K562 (cell line): ENCODE measurements around the gene HOXA2. TPM values are rescaled to one million over a fixed set of nuclear protein-coding genes. Genes with fewer than 3 reads are reported as not detected.

Source experiments
- ATAC-seq: fragments of 200-7000 bp; cut with Tn5 transposase; 3 replicates; pipeline ENCODE4 v1.9.1; 2020; ENCODE audit warnings: moderate library complexity
- BruUV-seq: library from RNA; stranded (reverse); fragments of 400-500 nt; replicated peaks from 2 replicates; lab custom pipeline; 2021; lab: Mats Ljungman, UMichigan
- CTCF ChIA-PET: fragments of 300-600 bp; formaldehyde crosslinking; extraction: SDS; loops from one replicate; lab custom pipeline; 2021; ENCODE audit warnings: low intra/inter-chr PET ratio; lab: Yijun Ruan, JAX
- POLR2A ChIA-PET: fragments of 300-600, 350-650 bp; sonication (Branson Sonifier 250); formaldehyde crosslinking; extraction: SDS; loops from one replicate; lab custom pipeline; 2021; ENCODE audit warnings: antibody characterized with exemption, inconsistent platforms; lab: Yijun Ruan, JAX
- DNase-seq, 4 experiments: peaks; one replicate each; pipeline versions ENCODE4 v3.0.0 to v3.0.0-alpha.2; 2011 to 2018; ENCODE audit warnings: low spot score in 3 of 4, mixed read lengths in 3 of 4; ENCODE audit errors: extremely low read depth in 1 of 4
- FAIRE-seq: peaks from 2 replicates; lab custom pipeline; 2011; peaks lifted over from hg19 to GRCh38; lab: Jason Lieb, UNC
- H2AFZ ChIP-seq: 2 replicates; pipeline ENCODE4 v1.6.0; 2011; ENCODE audit warnings: low read depth, low read length, control low read depth, inconsistent platforms
- H3K27ac ChIP-seq: fragments of 200-600 bp; 3 replicates; pipeline ENCODE4 v1.8.0; 2011; ENCODE audit warnings: low read depth, mild to moderate bottlenecking, control low read depth, inconsistent platforms, low read length, moderate library complexity, mixed read lengths; ENCODE audit errors: extremely low read depth
- H3K27me3 ChIP-seq, 2 experiments: fragments of 300-600 bp in 1 of 2; 2 replicates in 1 of 2; 3 replicates in 1 of 2; pipeline versions ENCODE4 v1.6.0 to v1.8.0; 2011; ENCODE audit warnings: inconsistent platforms in 2 of 2, low read length in 2 of 2, mild to moderate bottlenecking in 1 of 2, mixed read lengths in 1 of 2, moderate library complexity in 1 of 2; ENCODE audit not compliant: control insufficient read depth in 2 of 2, insufficient read depth in 2 of 2
- H3K36me3 ChIP-seq: fragments of 300-600 bp; 3 replicates; pipeline ENCODE4 v1.8.0; 2011; ENCODE audit warnings: mild to moderate bottlenecking, low read length, inconsistent platforms; ENCODE audit not compliant: control insufficient read depth, insufficient read depth
- H3K4me1 ChIP-seq, 2 experiments: fragments of 200-600 bp in 1 of 2; replicated peaks in 1 of 2; 2 replicates in 1 of 2; 3 replicates in 1 of 2; pipeline versions ENCODE4 v1.5.1 to v1.8.0; 2011; ENCODE audit warnings: inconsistent platforms in 2 of 2, low read length in 2 of 2, mild to moderate bottlenecking in 1 of 2, mixed read lengths in 1 of 2, moderate library complexity in 1 of 2; ENCODE audit not compliant: control insufficient read depth in 2 of 2, insufficient read depth in 2 of 2
- H3K4me2 ChIP-seq: 2 replicates; pipeline ENCODE4 v1.6.1; 2011; ENCODE audit warnings: low read length, control low read depth, inconsistent platforms, mixed read lengths; ENCODE audit not compliant: insufficient read depth
- H3K4me3 ChIP-seq: fragments of 200-600 bp; sonication (generic), shearing (Covaris generic); 2 replicates; pipeline ENCODE4 v1.5.1; 2016; ENCODE audit warnings: control low read depth, inconsistent platforms
- H3K79me2 ChIP-seq: fragments of 200-600 bp; 3 replicates; pipeline ENCODE4 v1.8.0; 2011; ENCODE audit warnings: low read length, inconsistent platforms; ENCODE audit not compliant: control insufficient read depth, insufficient read depth
- H3K9ac ChIP-seq, 2 experiments: 2 replicates each; pipeline versions ENCODE4 v1.6.0 to v1.6.1; 2011; ENCODE audit warnings: low read depth in 2 of 2, low read length in 2 of 2, control low read depth in 1 of 2, inconsistent platforms in 1 of 2, mild to moderate bottlenecking in 1 of 2, mixed read lengths in 1 of 2; ENCODE audit not compliant: insufficient read depth in 1 of 2
- H3K9me1 ChIP-seq: one replicate; pipeline ENCODE4 v1.6.0; 2011; ENCODE audit warnings: inconsistent platforms, mild to moderate bottlenecking, low read length, moderate library complexity; ENCODE audit not compliant: control insufficient read depth, insufficient read depth
- H3K9me3 ChIP-seq: replicated peaks from 2 replicates; pipeline ENCODE4 v1.5.1; 2011; ENCODE audit warnings: low read depth, low read length, inconsistent platforms; ENCODE audit not compliant: control insufficient read depth, insufficient read depth
- H4K20me1 ChIP-seq: replicated peaks from 2 replicates; pipeline ENCODE4 v1.6.1; 2011; ENCODE audit warnings: low read length, inconsistent platforms, mixed read lengths; ENCODE audit not compliant: control insufficient read depth, insufficient read depth
- MEIS2 ChIP-seq: fragments of 450-650 bp; IDR thresholded peaks from 2 replicates; pipeline ENCODE4 v1.6.1; 2014; ENCODE audit warnings: mild to moderate bottlenecking; ENCODE audit not compliant: partially characterized antibody
- ZNF609 ChIP-seq: sonication (generic); formaldehyde crosslinking; IDR thresholded peaks from 2 replicates; pipeline ENCODE4 v1.8.1; 2023; ENCODE audit warnings: missing genetic modification reagents, mild to moderate bottlenecking, borderline replicate concordance
- ZNF644 ChIP-seq: fragments of 200-800 bp; sonication (Bioruptor generic); IDR thresholded peaks from 2 replicates; pipeline ENCODE4 v1.6.1; 2016; ENCODE audit warnings: low read depth, missing genetic modification characterization, missing compliant biosample characterization
- WGBS: fragments of 100-300 bp; shearing (Covaris generic); methylation state at CpG from one replicate; pipeline ENCODE4 v1.1.6; 2016; ENCODE audit warnings: low coverage, mixed read lengths; ENCODE audit not compliant: insufficient coverage; ENCODE audit errors: missing lambda C conversion rate; 5-methylcytosine and 5-hydroxymethylcytosine counted together
- in situ Hi-C: fragments of 300-500 bp; cut with MboI; formaldehyde crosslinking; loops from 4 replicates; pipeline ENCODE4 v1.15.0; 2018; ENCODE audit warnings: inconsistent platforms, mixed read lengths
- intact Hi-C: fragments of 100-400 bp; cut with micrococcal nuclease; formaldehyde crosslinking; loops from 2 replicates; pipeline ENCODE4 v1.14.2; 2022
- polyA plus RNA-seq, 8 experiments: library from polyadenylated mRNA; depleted of rRNA in 4 of 8; stranded (reverse) in 5 of 8; unstranded in 3 of 8; fragments of >200 nt; fragmentation: Nextera tagmentation in 2 of 8; fragmentation: Illumina TruSeq in 1 of 8; extraction: Ambion mirVana in 2 of 8; extraction: Trizol in 1 of 8; gene quantifications; 2 replicates each; pipeline versions ENCODE4 v1.2.1 to v1.2.3, GENCODE V29; 2011 to 2014; ENCODE audit warnings: inconsistent platforms in 1 of 8, missing spikeins in 1 of 8
- total RNA-seq, 7 experiments: library from RNA; depleted of rRNA in 6 of 7; stranded (reverse); fragments of >200 nt in 6 of 7; fragmentation: Illumina TruSeq in 2 of 7; extraction: Trizol in 2 of 7; gene quantifications; 2 replicates each; pipeline versions ENCODE4 v1.2.1 to v1.2.3, GENCODE V29; 2011 to 2021; ENCODE audit warnings: low replicate concordance in 1 of 7

Gene HOXA2
- total and polyA plus RNA-seq, 9 of the 15 experiments (the other 6 are each of a cell fraction or from before 2014, with no cell fraction given), result 0.04 TPM; not detected in 8

DNA sequence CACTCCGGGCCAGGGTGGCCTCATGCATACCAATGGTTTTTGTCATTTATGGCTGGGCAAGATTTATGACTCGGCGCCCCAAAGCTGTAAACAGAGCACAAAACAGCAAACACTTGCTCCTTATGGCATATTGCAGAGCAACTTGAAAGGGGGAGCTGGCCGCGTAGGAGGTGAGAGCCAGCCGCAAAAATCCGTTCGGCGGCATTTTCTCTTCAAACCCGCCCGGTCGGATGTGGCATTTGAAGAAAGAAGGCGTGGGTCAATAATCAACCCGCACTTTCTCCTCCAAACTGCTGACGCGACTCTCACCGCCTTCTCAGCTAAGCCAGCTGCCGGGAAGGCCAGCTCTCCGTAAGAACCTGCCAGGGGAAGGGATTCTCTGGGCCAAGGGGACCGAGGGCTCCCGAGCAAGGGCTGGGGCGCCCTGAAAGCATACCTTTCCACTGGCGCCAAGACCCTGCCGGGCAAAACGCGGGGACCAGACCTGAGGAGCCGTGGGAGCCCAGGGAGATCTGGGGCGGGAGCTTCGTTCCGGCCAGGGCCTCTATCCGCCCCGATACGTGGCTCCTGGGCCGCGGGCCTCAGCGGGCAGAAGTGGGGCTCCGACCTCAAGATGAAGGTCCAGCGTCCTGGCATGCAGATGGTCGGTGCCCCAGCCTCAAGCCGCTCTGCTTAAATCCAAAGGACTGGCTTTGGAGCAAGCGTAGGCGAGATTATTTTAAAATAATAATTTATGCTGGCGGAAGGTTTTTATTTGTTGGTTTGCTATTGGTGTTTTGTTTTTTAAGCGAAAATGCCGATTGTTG is 12.9 kb upstream of the HOXA2 start:
- no TSS peak for BruUV-seq
- no peak for TF ChIP-seq ZNF609 (CRISPR knock-in tag)
- peak; percentile 42 for TF ChIP-seq MEIS2
- no peak for TF ChIP-seq ZNF644 (tag)
- Histone ChIP-seq H3K9me1 (no peaks in the 10 kb centered on the region), H3K9me3 (no peaks in the 10 kb centered on the region), H3K36me3 (no peaks in the 10 kb centered on the region), H3K9ac (no peak overlapping the region), H3K4me1 (peaks cover 0 to 19% of the 10 kb centered on the region in 2 experiments; a peak in 2 of 5 replicates), H3K27ac (no peak overlapping the region), H3K27me3 (peaks cover 44 to 66% of the 10 kb centered on the region in 2 experiments), H3K4me2 (no peak overlapping the region), H2AFZ (no peak overlapping the region), H3K4me3 (no peak overlapping the region), H4K20me1 (0 out of 2 replicates have a peak, but pooled peaks cover 6% of the 10 kb centered on the region), H3K79me2 (no peaks in the 10 kb centered on the region)
- ChIA-PET POLR2A (interaction anchor here (0.6 kb wide), 1 partner anchor 14 kb away, joined by 3 read pairs; no protein-coding TSS in a partner anchor), CTCF (no interaction called here)
- FAIRE-seq (no peak), DNase-seq (no peak), ATAC-seq (no peak)
- in situ Hi-C loops (no loop called here), intact Hi-C loops (no loop called here)
- WGBS, result 16% methylated on average over 37 of the region's 45 CpGs
